Panc1 (cell line): ENCODE results near the gene PDE6B. TPM values are rescaled to one million over a fixed set of nuclear protein-coding genes. Genes with fewer than 3 reads are reported as not detected.
A peak's percentile ranks its signal among the peaks of the same experiment; 100 is the strongest.

Experiments used
- ATAC-seq: fragments of 200-7000 bp; cut with Tn5 transposase; 2 replicates; pipeline ENCODE4 v1.9.1; 2020; ENCODE audit warnings: mild to moderate bottlenecking, moderate library complexity
- BruUV-seq: library from RNA; stranded (reverse); fragments of 400-500 nt; replicated peaks from 2 replicates; lab custom pipeline; 2021; lab: Mats Ljungman, UMichigan
- CTCF ChIA-PET: fragments of 300-600 bp; sonication (Branson Sonifier 250); formaldehyde crosslinking; loops from one replicate; lab custom pipeline; 2022; ENCODE audit warnings: antibody characterized with exemption; lab: Charles Lee
- POLR2A ChIA-PET: fragments of 300-600 bp; sonication (Branson Sonifier 250); formaldehyde crosslinking; loops from one replicate; lab custom pipeline; 2022; ENCODE audit warnings: antibody characterized with exemption; lab: Charles Lee
- DNase-seq: peaks from one replicate; pipeline ENCODE4 v3.0.0-alpha.2; 2010; ENCODE audit warnings: low read depth, low spot score
- H3K27ac ChIP-seq: 2 replicates; pipeline ENCODE4 v1.5.1; 2011; ENCODE audit warnings: mild to moderate bottlenecking, low read length, inconsistent platforms
- H3K27me3 ChIP-seq: fragments of 200-500 bp; sonication (Bioruptor generic); 2 replicates; pipeline ENCODE4 v1.6.0; 2014; ENCODE audit warnings: low read length, inconsistent platforms; ENCODE audit not compliant: control insufficient read depth, insufficient read depth
- H3K36me3 ChIP-seq: fragments of 200-500 bp; sonication (Bioruptor generic); 2 replicates; pipeline ENCODE4 v1.5.1; 2014; ENCODE audit warnings: inconsistent platforms, mild to moderate bottlenecking, low read length, moderate library complexity; ENCODE audit not compliant: control insufficient read depth, insufficient read depth
- H3K4me1 ChIP-seq: 2 replicates; pipeline ENCODE4 v1.5.1; 2011; ENCODE audit warnings: inconsistent platforms, mild to moderate bottlenecking, low read length, moderate library complexity; ENCODE audit not compliant: control insufficient read depth, insufficient read depth
- H3K4me3 ChIP-seq, 2 experiments: 2 replicates each; pipeline ENCODE4 v1.5.1; 2011 to 2012; ENCODE audit warnings: low read depth in 2 of 2, low read length in 2 of 2, mild to moderate bottlenecking in 2 of 2, inconsistent platforms in 1 of 2, moderate library complexity in 1 of 2
- H3K9me3 ChIP-seq: fragments of 200-500 bp; sonication (Bioruptor generic); 2 replicates; pipeline ENCODE4 v1.5.1; 2014; ENCODE audit warnings: low read depth, mild to moderate bottlenecking, inconsistent platforms, low read length, moderate library complexity; ENCODE audit not compliant: control insufficient read depth, insufficient read depth
- CTCF ChIP-seq: fragments of 450-650 bp; IDR thresholded peaks from 2 replicates; pipeline ENCODE4 v1.5.1; 2017; ENCODE audit warnings: mild to moderate bottlenecking
- POLR2AphosphoS5 ChIP-seq: IDR thresholded peaks from 2 replicates; pipeline ENCODE4 v1.6.1; 2012; ENCODE audit warnings: mild to moderate bottlenecking, low read depth, low read length, moderate library complexity
- SIN3A ChIP-seq: IDR thresholded peaks from 2 replicates; pipeline ENCODE4 v1.6.1; 2012; ENCODE audit warnings: low read depth, mild to moderate bottlenecking, low read length, moderate library complexity, borderline replicate concordance; ENCODE audit not compliant: insufficient read depth
- TCF7L2 ChIP-seq: IDR thresholded peaks from 2 replicates; pipeline ENCODE4 v1.6.1; 2011; ENCODE audit warnings: mild to moderate bottlenecking, low read depth, low read length, inconsistent platforms
- in situ Hi-C: cut with HindIII; loops from 2 replicates; pipeline ENCODE4 v1.10.0; 2016; ENCODE audit warnings: low sequenced_read_pairs, low pct_unique_long_range_greater_than_20kb
- intact Hi-C: fragments of 100-400 bp; cut with micrococcal nuclease; formaldehyde crosslinking; loops from one replicate; pipeline ENCODE4 v1.10.0; 2022; ENCODE audit not compliant: unreplicated experiment
- total RNA-seq: library from RNA; stranded (reverse); gene quantifications from one replicate; pipeline ENCODE4 v1.2.1, GENCODE V29; 2021; ENCODE audit not compliant: unreplicated experiment
- TF ChIP-seq, protein P1 (sequence below), 2 experiments: IDR thresholded peaks; 2 replicates each; pipeline ENCODE4 v1.6.1; 2011 to 2012; ENCODE audit warnings: low read depth in 2 of 2, control low read depth in 1 of 2, low read length in 1 of 2, mild to moderate bottlenecking in 1 of 2, moderate library complexity in 1 of 2; ENCODE audit not compliant: insufficient read depth in 1 of 2

PDE6B gene
- total RNA-seq, 1 experiment from 2014 or later = 6.5 TPM

DNA sequence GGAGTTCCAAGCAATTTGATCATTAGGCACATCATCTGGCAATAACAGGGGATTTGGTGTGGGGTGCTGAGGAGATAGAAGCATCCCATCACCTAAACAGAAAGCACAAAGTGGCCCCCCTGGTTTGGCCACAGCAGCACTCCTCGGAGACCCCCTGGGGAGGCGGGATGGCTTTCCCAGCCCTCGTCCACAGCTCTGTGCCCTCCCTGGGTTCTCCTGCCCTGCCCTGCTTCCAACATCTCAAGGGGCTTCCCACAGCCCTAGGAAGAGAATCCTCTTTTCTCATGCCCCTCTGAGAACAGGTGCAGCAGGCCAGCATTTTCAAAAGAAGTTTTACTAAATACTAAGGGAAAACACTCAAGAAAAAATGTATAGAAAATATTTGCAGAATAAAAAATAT, 35.9 kb downstream of the PDE6B start:
- intact Hi-C loops (no loop called here), in situ Hi-C loops (no loop called here)
- Histone ChIP-seq H3K9me3 (no peaks in the 10 kb centered on the region), H3K36me3 (no peaks in the 10 kb centered on the region), H3K27me3 (no peaks in the 10 kb centered on the region), H3K4me1 (peaks cover 3% of the 10 kb centered on the region; the same call in 1 of the 2 replicates), H3K27ac (no peak overlapping the region), H3K4me3 (no peak overlapping the region)
- BruUV-seq = no TSS peak
- CTCF ChIA-PET = no interaction called here
- TF ChIP-seq SIN3A (no peak), POLR2AphosphoS5 (no peak), TCF7L2 (no peak), CTCF (no peak)
- TF ChIP-seq, protein P1, sequence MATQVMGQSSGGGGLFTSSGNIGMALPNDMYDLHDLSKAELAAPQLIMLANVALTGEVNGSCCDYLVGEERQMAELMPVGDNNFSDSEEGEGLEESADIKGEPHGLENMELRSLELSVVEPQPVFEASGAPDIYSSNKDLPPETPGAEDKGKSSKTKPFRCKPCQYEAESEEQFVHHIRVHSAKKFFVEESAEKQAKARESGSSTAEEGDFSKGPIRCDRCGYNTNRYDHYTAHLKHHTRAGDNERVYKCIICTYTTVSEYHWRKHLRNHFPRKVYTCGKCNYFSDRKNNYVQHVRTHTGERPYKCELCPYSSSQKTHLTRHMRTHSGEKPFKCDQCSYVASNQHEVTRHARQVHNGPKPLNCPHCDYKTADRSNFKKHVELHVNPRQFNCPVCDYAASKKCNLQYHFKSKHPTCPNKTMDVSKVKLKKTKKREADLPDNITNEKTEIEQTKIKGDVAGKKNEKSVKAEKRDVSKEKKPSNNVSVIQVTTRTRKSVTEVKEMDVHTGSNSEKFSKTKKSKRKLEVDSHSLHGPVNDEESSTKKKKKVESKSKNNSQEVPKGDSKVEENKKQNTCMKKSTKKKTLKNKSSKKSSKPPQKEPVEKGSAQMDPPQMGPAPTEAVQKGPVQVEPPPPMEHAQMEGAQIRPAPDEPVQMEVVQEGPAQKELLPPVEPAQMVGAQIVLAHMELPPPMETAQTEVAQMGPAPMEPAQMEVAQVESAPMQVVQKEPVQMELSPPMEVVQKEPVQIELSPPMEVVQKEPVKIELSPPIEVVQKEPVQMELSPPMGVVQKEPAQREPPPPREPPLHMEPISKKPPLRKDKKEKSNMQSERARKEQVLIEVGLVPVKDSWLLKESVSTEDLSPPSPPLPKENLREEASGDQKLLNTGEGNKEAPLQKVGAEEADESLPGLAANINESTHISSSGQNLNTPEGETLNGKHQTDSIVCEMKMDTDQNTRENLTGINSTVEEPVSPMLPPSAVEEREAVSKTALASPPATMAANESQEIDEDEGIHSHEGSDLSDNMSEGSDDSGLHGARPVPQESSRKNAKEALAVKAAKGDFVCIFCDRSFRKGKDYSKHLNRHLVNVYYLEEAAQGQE (IDR thresholded peaks at IDR 0.05; ENCODE audit: insufficient read depth in 1 of 2, low read depth in 2 of 2, low read length in 1 of 2) = no peak
- ATAC-seq (no peak), DNase-seq (no peak)
- POLR2A ChIA-PET = no interaction called here

GRCh38 chr4:661881-662761, 36.7 kb downstream of the PDE6B start:
- no peak overlapping the region for H3K27ac ChIP-seq
- in situ Hi-C loops (no loop called here), intact Hi-C loops (no loop called here)
- H3K4me3 ChIP-seq = no peak overlapping the region
- CTCF ChIA-PET = no interaction called here
- H3K36me3 ChIP-seq = no peaks in the 10 kb centered on the region
- DNase-seq = no peak
- ATAC-seq = no peak
- no peak for TF ChIP-seq TCF7L2
- TF ChIP-seq CTCF = no peak
- TF ChIP-seq SIN3A = no peak
- TF ChIP-seq, protein P1 (IDR thresholded peaks at IDR 0.05; ENCODE audit: insufficient read depth in 1 of 2, low read depth in 2 of 2, low read length in 1 of 2) = no peak
- TF ChIP-seq POLR2AphosphoS5 = no peak
- H3K9me3 ChIP-seq = no peaks in the 10 kb centered on the region
- H3K27me3 ChIP-seq = no peaks in the 10 kb centered on the region
- H3K4me1 ChIP-seq = peaks cover 3% of the 10 kb centered on the region; the same call in 1 of the 2 replicates
- BruUV-seq = TSS peak; percentile 69
- POLR2A ChIA-PET = interaction anchor here (0.6 kb wide), 1 partner anchor 179 kb away, joined by 3 read pairs; no protein-coding TSS in a partner anchor
